HepG2 (cell line): Measurements from ENCODE around the gene RARS2. TPM values are rescaled to one million over a fixed set of nuclear protein-coding genes. Genes with fewer than 3 reads are reported as not detected.

ENCODE experiments used
- ATAC-seq: fragments of 200-7000 bp; cut with Tn5 transposase; 3 replicates; pipeline ENCODE4 v1.9.1; 2020; ENCODE audit warnings: mild to moderate bottlenecking, moderate library complexity
- BruUV-seq: library from RNA; stranded (reverse); fragments of 400-500 nt; replicated peaks from 2 replicates; lab custom pipeline; 2021; lab: Mats Ljungman, UMichigan
- CTCF ChIA-PET: fragments of 300-600 bp; formaldehyde crosslinking; extraction: SDS; loops from one replicate; lab custom pipeline; 2021; ENCODE audit warnings: low total read pairs, inconsistent platforms, low intra/inter-chr PET ratio; lab: Yijun Ruan, JAX
- POLR2A ChIA-PET: fragments of 350-600 bp; sonication (Branson Sonifier 250); formaldehyde crosslinking; loops from one replicate; lab custom pipeline; 2020; ENCODE audit warnings: antibody characterized with exemption, inconsistent platforms; lab: Yijun Ruan, JAX
- DNase-seq: peaks from one replicate; pipeline ENCODE4 v3.0.0-alpha.2; 2015; ENCODE audit warnings: low spot score
- FAIRE-seq: peaks from 3 replicates; lab custom pipeline; 2011; peaks lifted over from hg19 to GRCh38; lab: Jason Lieb, UNC
- H2AFZ ChIP-seq: one replicate; pipeline ENCODE4 v1.6.1; 2011; ENCODE audit warnings: low read length, inconsistent platforms
- H3K27ac ChIP-seq: fragments of 300-600 bp; 3 replicates; pipeline ENCODE4 v1.8.0; 2011; ENCODE audit warnings: mixed run types, mild to moderate bottlenecking, mixed read lengths, low read length, inconsistent platforms; ENCODE audit not compliant: insufficient read depth; ENCODE audit errors: extremely low read length
- H3K27me3 ChIP-seq, 2 experiments: fragments of 200-600 bp in 1 of 2; 2 replicates in 1 of 2; 3 replicates in 1 of 2; pipeline versions ENCODE4 v1.6.0 to v1.8.0; 2011; ENCODE audit warnings: low read length in 2 of 2, mild to moderate bottlenecking in 2 of 2, moderate library complexity in 2 of 2, inconsistent platforms in 1 of 2; ENCODE audit not compliant: insufficient read depth in 2 of 2, control insufficient read depth in 1 of 2
- H3K36me3 ChIP-seq, 2 experiments: fragments of 200-600 bp in 1 of 2; replicated peaks in 1 of 2; 2 replicates in 1 of 2; 3 replicates in 1 of 2; pipeline versions ENCODE4 v1.5.1 to v1.8.0; 2011; ENCODE audit warnings: low read length in 2 of 2, inconsistent platforms in 1 of 2; ENCODE audit not compliant: insufficient read depth in 2 of 2, control insufficient read depth in 1 of 2
- H3K4me1 ChIP-seq: 2 replicates; pipeline ENCODE4 v1.5.1; 2012; ENCODE audit warnings: low read length, inconsistent platforms; ENCODE audit not compliant: insufficient read depth
- H3K4me2 ChIP-seq: 2 replicates; pipeline ENCODE4 v1.6.0; 2011; ENCODE audit warnings: low read depth, low read length, inconsistent platforms
- H3K4me3 ChIP-seq, 3 experiments: fragments of 200-600 bp in 1 of 3; sonication (generic), shearing (Covaris generic) in 1 of 3; replicated peaks in 1 of 3; 2 replicates each; pipeline ENCODE4 v1.5.1; 2011 to 2016; ENCODE audit warnings: low read length in 3 of 3, inconsistent platforms in 2 of 3, low read depth in 2 of 3, mild to moderate bottlenecking in 2 of 3, control low read depth in 1 of 3, mixed read lengths in 1 of 3; ENCODE audit not compliant: insufficient read depth in 1 of 3
- H3K79me2 ChIP-seq: one replicate; pipeline ENCODE4 v1.6.1; 2011; ENCODE audit warnings: low read length, inconsistent platforms; ENCODE audit not compliant: insufficient read depth
- H3K9ac ChIP-seq: 2 replicates; pipeline ENCODE4 v1.6.0; 2011; ENCODE audit warnings: mild to moderate bottlenecking, low read depth, low read length, inconsistent platforms; ENCODE audit not compliant: insufficient read depth
- H3K9me3 ChIP-seq: 2 replicates; pipeline ENCODE4 v1.5.1; 2012; ENCODE audit warnings: mild to moderate bottlenecking, low read length
- H4K20me1 ChIP-seq: 2 replicates; pipeline ENCODE4 v1.6.0; 2011; ENCODE audit warnings: inconsistent platforms, mild to moderate bottlenecking, low read length, moderate library complexity; ENCODE audit not compliant: insufficient read depth
- BCL3 ChIP-seq: sonication (generic); formaldehyde crosslinking; IDR thresholded peaks from 2 replicates; pipeline ENCODE4 v1.5.1; 2020; ENCODE audit warnings: mild to moderate bottlenecking, missing genetic modification reagents, moderate library complexity
- BHLHE40 ChIP-seq: IDR thresholded peaks from 2 replicates; pipeline ENCODE4 v1.6.1; 2011; ENCODE audit warnings: low read length, improper control_type of control experiment
- FOXP1 ChIP-seq, 2 experiments: fragments of 450-650 bp in 1 of 2; IDR thresholded peaks; 2 replicates each; pipeline ENCODE4 v1.6.1; 2017 to 2018; ENCODE audit warnings: antibody characterized with exemption in 1 of 2
- GFI1 ChIP-seq: sonication (generic); formaldehyde crosslinking; IDR thresholded peaks from 2 replicates; pipeline ENCODE4 v1.5.0; 2020; ENCODE audit warnings: missing genetic modification reagents, mild to moderate bottlenecking, borderline replicate concordance
- MNT ChIP-seq: fragments of 450-650 bp; IDR thresholded peaks from 2 replicates; pipeline ENCODE4 v1.6.1; 2016
- RARA ChIP-seq: IDR thresholded peaks from 2 replicates; pipeline ENCODE4 v1.6.1; 2016; ENCODE audit warnings: missing genetic modification reagents, missing compliant biosample characterization
- SKI ChIP-seq: fragments of 450-650 bp; IDR thresholded peaks from one replicate; pipeline ENCODE4 v1.6.1; 2018; ENCODE audit warnings: mild to moderate bottlenecking; ENCODE audit not compliant: partially characterized antibody
- SOX13 ChIP-seq, 3 experiments: fragments of 450-650 bp in 1 of 3; sonication (generic) in 1 of 3; formaldehyde crosslinking in 1 of 3; IDR thresholded peaks in 2 of 3; conservative IDR thresholded peaks in 1 of 3; 2 replicates each; pipeline versions ENCODE4 v1.5.0 to v1.6.1; 2016 to 2020; ENCODE audit warnings: antibody characterized with exemption in 1 of 3, mild to moderate bottlenecking in 1 of 3, missing compliant biosample characterization in 1 of 3, missing genetic modification reagents in 1 of 3, moderate library complexity in 1 of 3
- SOX5 ChIP-seq: IDR thresholded peaks from 2 replicates; pipeline ENCODE4 v1.6.1; 2016; ENCODE audit warnings: borderline replicate concordance
- TCF7 ChIP-seq: sonication (generic); IDR thresholded peaks from 2 replicates; pipeline ENCODE4 v1.6.1; 2016; ENCODE audit warnings: antibody characterized with exemption, low read depth
- WGBS: methylation state at CpG from one replicate; pipeline ENCODE4 v1.1.6; 2017; ENCODE audit warnings: low lambda C conversion rate; 5-methylcytosine and 5-hydroxymethylcytosine counted together
- in situ Hi-C: cut with HindIII; loops from 2 replicates; pipeline ENCODE4 v1.10.0; 2017; ENCODE audit warnings: low pct_unique_long_range_greater_than_20kb; ENCODE audit not compliant: extremely low pct_ligation_motif_present
- intact Hi-C: fragments of 100-400 bp; cut with micrococcal nuclease; formaldehyde crosslinking; loops from one replicate; pipeline ENCODE4 v1.10.0; 2022; ENCODE audit not compliant: unreplicated experiment
- polyA plus RNA-seq, 8 experiments: library from polyadenylated mRNA; depleted of rRNA in 3 of 8; stranded (reverse) in 7 of 8; unstranded in 1 of 8; fragments of >200 nt; fragmentation: Illumina TruSeq in 4 of 8; extraction: Trizol in 4 of 8; gene quantifications; 2 replicates each; pipeline versions ENCODE4 v1.2.1 to v1.2.3, GENCODE V29; 2011 to 2016; ENCODE audit warnings: low read depth in 4 of 8, missing spikeins in 1 of 8, mixed read lengths in 1 of 8; ENCODE audit not compliant: insufficient read depth in 1 of 8
- total RNA-seq, 5 experiments: library from RNA; depleted of rRNA; stranded (reverse); fragments of >200 nt; fragmentation: Illumina TruSeq; extraction: Trizol; gene quantifications; 2 replicates each; pipeline ENCODE4 v1.2.3, GENCODE V29; 2016; ENCODE audit warnings: low read depth in 1 of 5

Gene RARS2
- total and polyA plus RNA-seq, 2 of the 13 experiments (the other 11 are each of a cell fraction or from before 2014, with no cell fraction given): 23.4 to 80.1 TPM

GRCh38 chr6:87575423-87575822 lies 14.4 kb downstream of the RARS2 start:
- peaks cover 73% of the 10 kb centered on the region for H3K4me1 ChIP-seq
- H4K20me1 ChIP-seq: 0 out of 2 replicates have a peak, but pooled peaks cover 4% of the 10 kb centered on the region
- intact Hi-C loops: no loop called here
- TF ChIP-seq FOXP1 (IDR thresholded peaks at IDR 0.05) (no peak), FOXP1 (CRISPR knock-in tag; IDR thresholded peaks at IDR 0.05) (0 out of 2 replicates have a peak, but pooled peaks have one; percentile 18), SKI (no peak)
- peak overlapping the region; percentile 39; the same call in 1 of the 2 replicates for H3K4me2 ChIP-seq
- H3K36me3 ChIP-seq: peaks cover 2 to 20% of the 10 kb centered on the region in 2 experiments; a peak in 4 of 5 replicates
- ChIA-PET CTCF (no interaction called here), POLR2A (no interaction called here)
- H3K27me3 ChIP-seq: no peaks in the 10 kb centered on the region
- ATAC-seq (no peak), FAIRE-seq (no peak), DNase-seq (no peak)
- WGBS: 90% methylated on average over 2 of the region's 2 CpGs
- no peaks in the 10 kb centered on the region for H3K9me3 ChIP-seq
- H3K27ac ChIP-seq: no peak overlapping the region
- in situ Hi-C loops: no loop called here
- no peak overlapping the region for H3K9ac ChIP-seq
- no peak overlapping the region for H2AFZ ChIP-seq
- H3K79me2 ChIP-seq: peaks cover 88% of the 10 kb centered on the region
- no peak overlapping the region for H3K4me3 ChIP-seq
- BruUV-seq: no TSS peak

- ChIA-PET POLR2A (interaction anchor here (1.4 to 1.7 kb wide), 3 partner anchors 9 to 40 kb away, joined by 4 to 5 read pairs (median 5); partner anchors contain the start of genes ORC3 and RARS2), CTCF (no interaction called here)
- Histone ChIP-seq H3K36me3 (peaks cover 2 to 12% of the 10 kb centered on the region in 2 experiments; a peak in 4 of 5 replicates), H3K27me3 (no peaks in the 10 kb centered on the region), H3K79me2 (peaks cover 88% of the 10 kb centered on the region), H3K4me1 (peaks cover 63% of the 10 kb centered on the region), H3K4me2 (peak overlapping the region; percentile 42), H3K4me3 (no peak overlapping the region; a peak in 1 of 6 replicates), H4K20me1 (0 out of 2 replicates have a peak, but pooled peaks cover 4% of the 10 kb centered on the region), H3K9ac (no peak overlapping the region), H3K9me3 (no peaks in the 10 kb centered on the region), H2AFZ (no peak overlapping the region), H3K27ac (peak overlapping the region; percentile 59)
- ATAC-seq (peak; percentile 75), FAIRE-seq (peak; percentile 28), DNase-seq (peak; percentile 75)
- BruUV-seq: no TSS peak
- 44% methylated on average over 2 of the region's 2 CpGs for WGBS
- TF ChIP-seq SOX5 (peak; percentile 70), GFI1 (CRISPR knock-in tag) (no peak), RARA (0 out of 2 replicates have a peak, but pooled peaks have one; percentile 5), BCL3 (CRISPR knock-in tag) (no peak), SOX13 (IDR thresholded peaks at IDR 0.05) (peak; percentile 66; the same call in 1 of the 2 replicates), SOX13 (CRISPR knock-in tag; conservative IDR thresholded peaks at IDR 0.05 in 1 of 2, IDR thresholded peaks at IDR 0.05 in 1 of 2) (peak in 1 of 2 experiments; percentile 87; a peak in 2 of 4 replicates), FOXP1 (IDR thresholded peaks at IDR 0.05) (no peak), FOXP1 (CRISPR knock-in tag; IDR thresholded peaks at IDR 0.05) (peak; percentile 60), MNT (0 out of 2 replicates have a peak, but pooled peaks have one; percentile 28), TCF7 (0 out of 2 replicates have a peak, but pooled peaks have one; percentile 19), BHLHE40 (peak; percentile 73; the same call in 1 of the 2 replicates)
- intact Hi-C loops: no loop called here
- in situ Hi-C loops: no loop called here
Observed at GRCh38 chr6:87574237-87574804, 15.5 kb downstream of the RARS2 start.
